HAP-1 (cell line): Measurements from ENCODE around the gene ORM2.
"Not testable (repeated sequence)": the region's sequence is repeated elsewhere in the genome, so short reads cannot be mapped to it uniquely, and the experiment has no call there.

Source experiments
- DNase-seq, 2 experiments: peaks; one replicate each; pipeline ENCODE4 v3.0.0-alpha.2; 2016 to 2020; ENCODE audit warnings: low spot score in 2 of 2
- H3K27me3 ChIP-seq: fragments of 250-450 bp; sonication (Bioruptor Pico); 2 replicates; pipeline ENCODE4 v1.5.1; 2020; ENCODE audit warnings: low read depth, mild to moderate bottlenecking, moderate library complexity
- H3K36me3 ChIP-seq: fragments of 250-450 bp; sonication (Bioruptor Pico); replicated peaks from 2 replicates; pipeline ENCODE4 v1.5.1; 2020; ENCODE audit warnings: mild to moderate bottlenecking
- H3K4me1 ChIP-seq: fragments of 250-450 bp; sonication (Bioruptor Pico); 2 replicates; pipeline ENCODE4 v1.5.1; 2020; ENCODE audit warnings: mild to moderate bottlenecking
- H3K4me3 ChIP-seq: fragments of 250-450 bp; sonication (Bioruptor Pico); 2 replicates; pipeline ENCODE4 v1.5.1; 2020; ENCODE audit warnings: mild to moderate bottlenecking, moderate library complexity
- H3K9me3 ChIP-seq: fragments of 250-450 bp; sonication (Bioruptor Pico); 2 replicates; pipeline ENCODE4 v1.5.1; 2020; ENCODE audit warnings: mild to moderate bottlenecking, moderate library complexity
- in situ Hi-C: fragments of 300-500 bp; cut with MboI; formaldehyde crosslinking; loops from 3 replicates; pipeline ENCODE4 v1.14.3; 2020; ENCODE audit warnings: low sequenced_read_pairs, inconsistent platforms, mixed read lengths

Gene ORM2

DNA sequence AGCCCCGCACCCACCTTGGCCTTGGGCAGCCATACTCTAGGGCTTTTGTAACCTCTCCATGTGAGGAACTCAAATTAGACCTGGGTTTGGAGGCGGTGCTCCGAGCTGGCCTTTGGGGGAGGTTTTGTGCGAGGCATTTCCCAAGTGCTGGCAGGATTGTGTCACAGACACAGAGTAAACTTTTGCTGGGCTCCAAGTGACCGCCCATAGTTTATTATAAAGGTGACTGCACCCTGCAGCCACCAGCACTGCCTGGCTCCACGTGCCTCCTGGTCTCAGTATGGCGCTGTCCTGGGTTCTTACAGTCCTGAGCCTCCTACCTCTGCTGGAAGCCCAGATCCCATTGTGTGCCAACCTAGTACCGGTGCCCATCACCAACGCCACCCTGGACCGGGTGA lies at the start of gene ORM2:
Gene ORM2 (plus strand): TSS at position 245 of the 398 bp plus-strand sequence. CDS start 36 bp downstream, at position 281.
- H3K4me3 ChIP-seq, H3K9me3 ChIP-seq, H3K27me3 ChIP-seq, H3K36me3 ChIP-seq, in situ Hi-C loops, DNase-seq, H3K4me1 ChIP-seq: not testable (repeated sequence)

DNA sequence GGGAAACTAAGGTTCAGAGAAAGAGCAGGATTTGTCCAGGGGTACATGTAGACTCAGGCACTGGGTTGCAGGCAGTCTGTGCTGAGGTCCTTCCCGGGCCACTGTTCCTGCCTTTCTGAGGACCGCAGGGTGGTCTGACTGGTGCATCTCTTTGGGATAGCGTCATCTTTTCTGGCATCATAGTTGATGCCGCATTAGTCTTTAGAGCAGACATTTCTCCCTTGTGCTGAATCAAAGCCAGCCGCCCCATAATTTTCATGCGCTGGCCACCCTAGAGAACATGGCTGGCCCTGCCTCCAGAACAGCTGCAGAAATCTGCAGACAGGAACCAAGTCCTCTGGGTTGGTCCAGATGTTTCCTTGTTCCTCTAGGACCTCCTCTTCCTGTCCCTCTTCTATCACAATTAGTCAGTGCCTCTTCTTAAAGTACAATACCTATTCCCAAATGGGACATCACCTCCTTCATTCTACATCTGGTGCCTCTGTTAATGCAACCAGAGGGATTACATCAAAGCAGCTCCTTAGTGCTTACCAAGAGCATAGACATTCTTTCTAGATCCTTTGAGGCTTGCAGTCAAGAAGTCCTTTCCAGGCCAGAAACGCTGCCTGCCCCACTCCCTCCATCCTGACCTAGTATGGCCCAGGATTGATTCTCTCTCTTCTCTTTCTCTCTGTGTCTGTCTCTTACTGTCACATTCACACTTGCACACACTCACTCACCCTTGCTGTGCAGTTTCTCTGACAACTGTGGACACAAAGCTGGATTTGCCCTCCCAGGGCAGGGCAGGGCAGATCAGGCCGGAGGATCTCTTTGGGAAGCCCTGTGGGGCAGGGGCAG lies 48.8 kb upstream of the ORM2 start:
- in situ Hi-C loops = loop anchor here (10.0 to 25.0 kb wide), 2 partner anchors 186 to 544 kb away; partner anchors contain the start of gene KIF12
- Histone ChIP-seq H3K4me3 (no peak overlapping the region), H3K27me3 (no peaks in the 10 kb centered on the region), H3K4me1 (no peaks in the 10 kb centered on the region), H3K9me3 (no peaks in the 10 kb centered on the region), H3K36me3 (peaks cover 17% of the 10 kb centered on the region)
- DNase-seq = no peak

DNA sequence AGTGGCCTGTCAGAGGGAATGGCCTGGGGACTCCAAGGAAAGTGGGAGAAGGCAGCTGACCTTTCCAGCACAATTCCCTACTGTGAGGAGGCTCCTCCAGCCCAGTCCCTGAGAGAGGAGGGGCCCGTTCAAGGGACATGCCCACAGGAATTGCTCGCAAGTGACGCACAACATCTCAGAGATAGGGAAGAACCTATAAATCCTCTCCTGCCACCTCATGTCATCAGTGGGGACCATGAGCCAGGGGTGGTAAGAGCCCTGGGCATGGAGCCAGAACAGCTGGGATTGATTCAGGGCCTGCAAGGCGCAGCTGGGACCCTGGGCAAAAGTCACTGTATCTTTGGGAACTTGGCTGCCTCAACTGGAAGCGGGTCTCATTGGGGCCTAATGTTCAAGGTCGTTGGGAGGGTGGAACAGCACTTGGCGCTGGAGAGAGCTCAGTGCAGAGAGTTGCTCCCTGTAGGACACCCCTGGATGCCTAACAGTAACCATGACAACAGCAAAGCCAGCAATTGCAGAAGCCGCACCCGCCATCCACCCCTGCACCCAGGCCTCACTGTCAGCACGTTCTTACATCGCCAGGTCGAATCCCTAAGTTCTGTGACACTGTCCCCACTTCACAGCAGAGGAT lies 48.1 kb upstream of the ORM2 start:
- H3K27me3 ChIP-seq = no peaks in the 10 kb centered on the region
- in situ Hi-C loops = loop anchor here (10.0 to 25.0 kb wide), 2 partner anchors 187 to 544 kb away; partner anchors contain the start of gene KIF12

DNA sequence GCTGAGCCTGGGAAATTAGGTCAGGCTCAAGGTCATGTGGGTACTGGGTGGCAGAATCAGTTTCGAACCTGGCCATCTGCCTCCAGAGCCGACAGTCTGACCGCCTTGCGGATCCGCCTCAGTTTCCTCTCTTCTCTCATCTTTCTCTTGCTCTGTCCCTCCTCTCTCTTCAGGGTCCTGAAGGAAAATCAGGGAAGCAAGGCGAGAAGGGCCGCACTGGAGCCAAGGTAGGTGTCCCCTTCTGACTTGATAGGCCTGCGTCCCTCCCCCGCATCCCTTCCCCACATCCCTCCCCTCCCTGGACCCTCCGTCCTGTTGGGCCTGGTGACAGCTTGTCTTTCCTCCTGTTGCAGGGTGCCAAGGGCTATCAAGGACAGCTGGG lies 47.6 kb upstream of the ORM2 start:
- peaks cover 17% of the 10 kb centered on the region for H3K36me3 ChIP-seq
- H3K4me3 ChIP-seq = no peak overlapping the region
- H3K9me3 ChIP-seq = no peaks in the 10 kb centered on the region
- in situ Hi-C loops = loop anchor here (10.0 to 25.0 kb wide), 2 partner anchors 187 to 545 kb away; partner anchors contain the start of gene KIF12
- no peaks in the 10 kb centered on the region for H3K27me3 ChIP-seq
- no peak for DNase-seq
- no peaks in the 10 kb centered on the region for H3K4me1 ChIP-seq

More for the DNA sequence above, 48.1 kb upstream of the ORM2 start:
- DNase-seq = no peak
- H3K4me3 ChIP-seq = no peak overlapping the region
- no peaks in the 10 kb centered on the region for H3K4me1 ChIP-seq
- H3K9me3 ChIP-seq = no peaks in the 10 kb centered on the region
- H3K36me3 ChIP-seq = peaks cover 17% of the 10 kb centered on the region

DNA sequence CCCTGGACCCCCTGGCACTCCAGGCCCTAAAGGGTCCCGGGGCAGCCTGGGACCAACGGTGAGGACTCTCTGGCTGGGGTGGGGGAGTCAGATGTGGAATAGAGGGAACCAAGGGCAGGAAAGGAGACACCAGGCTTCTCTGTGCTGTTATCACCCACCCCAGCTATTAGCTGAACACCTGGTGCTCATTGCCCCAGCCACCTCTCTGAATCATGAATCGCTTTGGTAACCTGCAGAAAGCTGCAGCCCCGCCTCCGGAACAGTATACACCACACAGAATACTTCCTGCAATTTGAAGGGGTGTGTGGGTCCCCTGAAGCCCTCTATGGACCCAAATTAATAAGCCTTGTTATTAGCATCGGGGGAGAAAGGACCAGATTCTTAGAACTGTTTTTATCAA lies 47.2 kb upstream of the ORM2 start:
- peaks cover 17% of the 10 kb centered on the region for H3K36me3 ChIP-seq
- H3K27me3 ChIP-seq = no peaks in the 10 kb centered on the region
- H3K9me3 ChIP-seq = no peaks in the 10 kb centered on the region
- in situ Hi-C loops = loop anchor here (10.0 to 25.0 kb wide), 2 partner anchors 188 to 545 kb away; partner anchors contain the start of gene KIF12
- no peaks in the 10 kb centered on the region for H3K4me1 ChIP-seq
- no peak overlapping the region for H3K4me3 ChIP-seq
- DNase-seq = no peak

DNA sequence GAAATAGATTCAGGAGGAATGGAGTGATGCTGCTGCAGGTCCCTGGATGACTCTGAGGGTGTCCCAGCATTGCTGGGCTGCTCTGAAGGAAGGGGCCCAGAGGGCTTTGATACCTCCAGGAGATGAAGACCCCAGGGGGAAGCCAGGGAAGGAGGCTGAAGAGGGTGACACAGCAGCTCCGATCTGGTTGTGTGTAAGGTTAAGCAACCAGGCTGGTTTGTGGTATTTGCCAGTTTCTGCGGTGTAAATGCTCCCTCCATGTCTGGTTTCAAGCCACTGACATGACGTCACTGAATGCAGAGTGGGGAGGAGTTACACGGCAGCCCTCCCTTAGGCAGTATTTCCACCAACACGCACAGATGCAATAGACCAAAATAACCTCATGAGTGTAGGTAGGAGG lies 46.7 kb upstream of the ORM2 start:
- Histone ChIP-seq H3K9me3 (no peaks in the 10 kb centered on the region), H3K4me1 (no peaks in the 10 kb centered on the region), H3K4me3 (no peak overlapping the region), H3K27me3 (no peaks in the 10 kb centered on the region), H3K36me3 (peaks cover 17% of the 10 kb centered on the region)
- no peak for DNase-seq
- in situ Hi-C loops = loop anchor here (10.0 to 25.0 kb wide), 2 partner anchors 188 to 546 kb away; partner anchors contain the start of gene KIF12

DNA sequence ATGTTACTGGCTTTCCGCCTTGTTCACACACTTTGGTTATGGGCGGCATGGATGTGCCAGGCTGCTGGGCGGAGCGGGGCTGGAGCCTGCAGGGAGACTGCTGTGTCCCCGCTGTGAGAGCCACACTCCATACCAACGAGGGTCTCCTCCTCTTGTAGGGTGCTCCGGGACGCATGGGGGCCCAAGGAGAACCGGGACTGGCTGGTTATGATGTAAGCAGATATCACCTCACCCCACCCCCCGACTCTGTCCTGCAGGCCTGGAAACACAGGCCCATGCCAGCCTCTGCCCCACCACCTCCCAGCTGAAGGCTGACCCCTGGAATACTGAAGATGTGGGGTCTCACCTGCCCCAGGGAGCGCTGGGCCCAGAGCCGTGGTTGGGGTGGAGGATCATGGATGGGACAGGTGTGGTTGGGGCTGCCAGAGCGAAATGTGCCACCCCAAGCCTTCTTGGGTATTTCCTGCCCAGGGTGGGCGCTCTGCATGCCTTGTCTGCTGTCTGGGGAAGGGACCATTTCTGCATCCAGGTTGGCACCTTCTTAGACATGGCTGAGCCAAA lies 46.0 kb upstream of the ORM2 start:
- H3K4me3 ChIP-seq = no peak overlapping the region
- no peaks in the 10 kb centered on the region for H3K4me1 ChIP-seq
- in situ Hi-C loops = loop anchor here (10.0 to 25.0 kb wide), 2 partner anchors 189 to 546 kb away; partner anchors contain the start of gene KIF12
- DNase-seq = no peak
- H3K9me3 ChIP-seq = no peaks in the 10 kb centered on the region
- H3K27me3 ChIP-seq = no peaks in the 10 kb centered on the region
- H3K36me3 ChIP-seq = peaks cover 17% of the 10 kb centered on the region

DNA sequence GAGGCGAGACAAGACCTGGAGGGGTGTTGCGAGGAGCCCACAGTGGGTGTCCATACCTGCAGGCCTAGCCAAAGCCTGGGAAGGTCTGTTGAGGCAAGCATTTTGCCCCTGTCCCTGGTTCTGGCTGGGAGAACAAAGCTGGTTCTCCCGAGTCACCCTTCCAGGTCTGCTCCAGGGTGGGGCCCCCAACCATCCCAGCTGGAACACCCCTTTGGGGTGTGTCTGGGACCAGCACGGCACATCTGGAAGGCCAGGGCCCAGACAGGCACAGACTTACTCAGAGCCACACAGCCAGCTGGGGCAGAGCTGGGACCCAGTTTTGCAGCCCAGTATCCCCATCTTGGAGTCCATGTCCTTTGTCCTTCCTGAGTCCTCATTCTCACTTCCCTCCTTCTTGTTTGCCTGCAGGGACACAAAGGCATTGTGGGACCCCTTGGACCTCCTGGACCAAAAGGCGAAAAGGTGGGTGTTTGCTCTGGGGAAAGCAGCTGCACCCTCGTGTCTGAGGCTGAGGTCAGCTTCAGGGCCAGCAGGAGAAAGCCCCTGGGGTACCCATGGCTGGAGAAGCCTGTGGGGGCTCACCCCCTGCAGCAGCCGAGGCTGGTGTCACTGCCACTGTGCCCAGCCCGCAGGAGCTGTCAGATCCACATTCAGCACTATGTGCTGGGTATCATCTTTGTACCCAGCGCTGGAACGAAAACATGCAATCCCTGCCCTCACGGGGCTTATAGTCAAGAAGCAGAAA lies 45.2 kb upstream of the ORM2 start:
- H3K4me1 ChIP-seq = no peaks in the 10 kb centered on the region
- no peak for DNase-seq
- in situ Hi-C loops = loop anchor here (10.0 to 25.0 kb wide), 2 partner anchors 190 to 547 kb away; partner anchors contain the start of gene KIF12

DNA sequence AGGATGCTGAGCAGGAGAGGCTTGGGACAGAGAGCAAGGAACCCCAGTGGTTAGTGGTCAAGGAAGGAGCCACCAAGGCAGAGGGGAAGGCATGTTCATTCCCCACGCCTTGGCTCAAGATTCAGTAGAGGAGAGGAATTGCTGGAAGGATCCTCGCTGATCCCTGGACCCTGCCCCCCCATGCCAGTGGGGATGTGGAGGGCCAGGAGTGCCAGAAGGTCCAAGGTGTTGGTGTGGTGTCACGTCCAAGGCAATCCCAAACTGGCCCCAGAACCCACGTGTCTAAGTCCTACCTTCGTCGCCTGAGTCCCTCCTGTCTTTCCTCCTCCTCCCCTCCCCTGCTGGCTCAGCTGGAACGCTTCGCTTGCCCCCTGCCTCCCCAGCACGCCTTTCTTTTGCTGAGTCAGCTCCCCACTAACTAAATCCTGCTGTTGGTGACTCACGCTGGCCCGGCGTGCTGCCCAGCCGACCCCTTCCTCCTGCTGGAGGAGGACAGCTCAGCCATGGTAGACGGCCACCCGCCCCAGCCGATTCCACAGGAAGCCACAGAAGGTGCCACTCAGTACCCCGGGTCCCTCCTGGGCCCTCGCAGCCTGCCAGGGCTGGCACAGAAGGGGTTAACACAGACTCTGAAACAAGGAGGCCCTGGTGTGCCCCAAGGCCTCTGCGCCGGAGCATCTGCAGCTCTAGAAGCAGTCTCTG lies 44.4 kb upstream of the ORM2 start:
- Histone ChIP-seq H3K4me3 (no peak overlapping the region), H3K9me3 (no peaks in the 10 kb centered on the region), H3K27me3 (no peaks in the 10 kb centered on the region), H3K36me3 (peaks cover 12% of the 10 kb centered on the region), H3K4me1 (no peaks in the 10 kb centered on the region)
- in situ Hi-C loops = loop anchor here (10.0 to 25.0 kb wide), 2 partner anchors 191 to 548 kb away; partner anchors contain the start of gene KIF12
- DNase-seq = no peak

More for the DNA sequence above, 45.2 kb upstream of the ORM2 start:
- H3K9me3 ChIP-seq = no peaks in the 10 kb centered on the region
- H3K36me3 ChIP-seq = peaks cover 12% of the 10 kb centered on the region
- H3K4me3 ChIP-seq = no peak overlapping the region
- no peaks in the 10 kb centered on the region for H3K27me3 ChIP-seq

DNA sequence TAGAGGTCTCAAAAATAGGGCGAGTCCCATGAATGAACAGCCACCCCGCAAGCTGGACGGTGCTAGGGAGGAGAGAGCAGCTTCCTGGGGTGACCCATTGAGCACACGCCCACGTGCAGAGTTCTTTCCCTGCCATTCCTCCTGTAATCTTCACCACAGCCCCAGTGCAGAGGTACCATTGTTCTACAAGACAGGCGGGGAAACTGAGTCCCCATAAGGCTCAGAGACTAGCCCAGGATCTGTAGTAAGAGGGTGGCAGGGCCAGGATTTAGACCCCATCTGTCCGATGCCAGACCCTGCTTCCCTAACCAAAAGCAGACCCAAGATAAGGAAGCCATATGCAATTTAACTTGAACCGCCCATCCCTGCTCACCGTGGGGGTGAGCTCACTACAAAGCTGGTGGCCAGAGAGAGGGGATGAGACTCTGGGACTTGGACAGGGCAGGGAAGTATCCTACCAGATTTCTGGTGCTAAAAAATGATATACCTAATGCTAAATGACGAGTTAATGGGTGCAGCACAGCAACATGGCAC lies 43.5 kb upstream of the ORM2 start:
- Histone ChIP-seq H3K27me3 (no peaks in the 10 kb centered on the region), H3K9me3 (no peaks in the 10 kb centered on the region), H3K36me3 (peaks cover 20% of the 10 kb centered on the region), H3K4me1 (no peaks in the 10 kb centered on the region), H3K4me3 (no peak overlapping the region)
- in situ Hi-C loops = loop anchor here (10.0 to 25.0 kb wide), 2 partner anchors 191 to 549 kb away; partner anchors contain the start of gene KIF12
- no peak for DNase-seq

DNA sequence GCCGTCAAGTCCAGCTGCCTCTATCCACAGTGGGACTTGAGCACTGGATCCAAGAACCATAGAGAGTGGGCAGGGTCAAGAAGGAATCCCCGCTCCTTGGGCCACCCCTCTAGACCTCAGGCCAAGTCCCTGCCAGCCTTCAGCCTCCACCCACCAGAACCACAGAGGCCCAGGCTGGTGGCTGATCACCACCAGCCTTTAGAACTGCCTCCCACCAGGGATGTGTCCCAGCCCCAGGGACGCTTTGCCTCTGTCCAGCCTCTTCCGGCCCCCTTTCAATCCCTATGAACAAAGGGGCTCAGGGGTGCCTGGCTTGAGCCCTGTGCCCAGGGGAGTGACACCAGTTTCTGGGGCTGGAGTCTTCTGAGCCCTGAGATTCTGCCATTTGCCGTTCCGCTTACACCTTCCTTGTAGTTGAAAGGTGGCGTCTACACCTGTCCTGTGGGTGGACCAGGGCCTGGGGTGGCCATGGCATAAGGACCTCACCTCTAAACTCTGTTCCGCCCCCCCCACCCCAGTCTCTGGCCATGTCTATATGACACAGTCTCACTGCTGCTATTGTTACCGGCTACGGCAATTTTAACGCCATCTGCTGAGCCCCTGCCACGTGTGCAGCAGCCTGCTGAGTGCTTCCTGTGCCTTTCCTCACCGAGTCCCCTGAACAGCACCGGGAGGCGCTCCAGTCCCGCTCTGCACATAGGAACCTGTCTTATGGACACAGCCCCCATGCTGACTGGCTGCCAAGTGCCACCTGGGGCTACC lies 42.5 kb upstream of the ORM2 start:
- no peak for DNase-seq
- H3K9me3 ChIP-seq = no peaks in the 10 kb centered on the region
- no peak overlapping the region for H3K4me3 ChIP-seq
- no peaks in the 10 kb centered on the region for H3K4me1 ChIP-seq
- H3K27me3 ChIP-seq = no peaks in the 10 kb centered on the region
- H3K36me3 ChIP-seq = peaks cover 26% of the 10 kb centered on the region
- in situ Hi-C loops = loop anchor here (10.0 to 25.0 kb wide), 2 partner anchors 192 to 550 kb away; partner anchors contain the start of gene KIF12

DNA sequence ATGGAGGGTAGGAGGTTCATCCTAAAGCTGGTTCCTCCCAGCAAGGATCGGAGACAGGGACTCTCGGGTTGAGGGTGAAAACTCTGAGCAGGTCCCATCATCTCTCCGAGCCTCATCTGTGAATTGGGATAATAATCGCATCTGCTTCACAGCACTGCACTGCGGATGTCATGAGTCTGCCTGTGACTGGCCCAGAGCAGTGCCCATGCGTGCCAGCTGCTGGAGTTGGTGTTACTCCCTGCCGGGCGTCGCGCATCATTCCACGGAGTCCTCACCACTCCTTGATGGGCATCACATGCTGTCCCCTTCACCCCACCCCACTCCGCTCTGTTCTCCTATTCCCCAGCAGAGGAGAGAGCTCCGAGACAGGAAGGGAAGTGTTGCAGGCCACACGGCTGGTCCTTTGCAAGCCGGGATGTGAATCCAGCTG lies 41.9 kb upstream of the ORM2 start:
- Histone ChIP-seq H3K4me1 (no peaks in the 10 kb centered on the region), H3K9me3 (no peaks in the 10 kb centered on the region), H3K36me3 (peaks cover 32% of the 10 kb centered on the region), H3K27me3 (no peaks in the 10 kb centered on the region), H3K4me3 (no peak overlapping the region)
- no peak for DNase-seq
- in situ Hi-C loops = loop anchor here (10.0 to 25.0 kb wide), 2 partner anchors 193 to 550 kb away; partner anchors contain the start of gene KIF12
